ACC112 (cell line): ENCODE data around the gene MVP.
"Not testable (repeated sequence)": the region's sequence is repeated elsewhere in the genome, so short reads cannot be mapped to it uniquely, and the experiment has no call there.

Experiments used
- H2AFZ ChIP-seq: fragments of 200-600 bp; sonication (generic); one replicate; pipeline ENCODE4 v1.6.0; 2017; ENCODE audit warnings: antibody characterized with exemption, low read length; ENCODE audit not compliant: unreplicated experiment
- H3K27ac ChIP-seq: fragments of 200-600 bp; sonication (generic); 2 replicates; pipeline ENCODE4 v1.5.1; 2014; ENCODE audit warnings: low read depth, mild to moderate bottlenecking, antibody characterized with exemption, low read length, moderate library complexity
- H3K27me3 ChIP-seq: fragments of 200-600 bp; sonication (generic); 2 replicates; pipeline ENCODE4 v1.6.1; 2014; ENCODE audit warnings: mild to moderate bottlenecking, antibody characterized with exemption, low read length, moderate library complexity, mixed read lengths; ENCODE audit not compliant: insufficient read depth
- H3K36me3 ChIP-seq: fragments of 200-600 bp; sonication (generic); 2 replicates; pipeline ENCODE4 v1.6.1; 2016; ENCODE audit warnings: mild to moderate bottlenecking, antibody characterized with exemption, low read length, moderate library complexity, mixed read lengths; ENCODE audit not compliant: insufficient read depth
- H3K4me1 ChIP-seq: fragments of 200-600 bp; sonication (generic); one replicate; pipeline ENCODE4 v1.6.1; 2016; ENCODE audit warnings: low read length, mixed read lengths; ENCODE audit not compliant: insufficient read depth, unreplicated experiment, control insufficient read depth
- H3K4me3 ChIP-seq: fragments of 200-600 bp; sonication (generic); 2 replicates; pipeline ENCODE4 v1.5.1; 2014; ENCODE audit warnings: mild to moderate bottlenecking, low read depth, low read length
- H3K79me2 ChIP-seq: fragments of 200-600 bp; sonication (generic); one replicate; pipeline ENCODE4 v1.6.0; 2016; ENCODE audit warnings: low read length; ENCODE audit not compliant: control insufficient read depth, unreplicated experiment, insufficient read depth

Gene MVP

GRCh38 chr16:29818082-29818481 is 2.2 kb upstream of the MVP start:
- Histone ChIP-seq H3K27me3 (no peaks in the 10 kb centered on the region), H3K4me3 (peak overlapping the region; percentile 23; the same call in 1 of the 2 replicates), H3K36me3 (no peaks in the 10 kb centered on the region), H2AFZ (no peak overlapping the region), H3K27ac (no peak overlapping the region), H3K4me1 (peaks cover 39% of the 10 kb centered on the region), H3K79me2 (peaks cover 54% of the 10 kb centered on the region)

GRCh38 chr16:29819506-29819905 is 756 bp upstream of the MVP start:
- Histone ChIP-seq H2AFZ (no peak overlapping the region), H3K4me3 (peak overlapping the region; percentile 85), H3K27ac (no peak overlapping the region), H3K27me3 (no peaks in the 10 kb centered on the region), H3K4me1 (peaks cover 52% of the 10 kb centered on the region), H3K79me2 (peaks cover 64% of the 10 kb centered on the region), H3K36me3 (no peaks in the 10 kb centered on the region)

GRCh38 chr16:29820730-29821642 is 724 bp downstream of the MVP start:
- Histone ChIP-seq H3K36me3 (no peaks in the 10 kb centered on the region), H3K79me2 (peaks cover 75% of the 10 kb centered on the region), H3K4me1 (peaks cover 60% of the 10 kb centered on the region), H2AFZ (no peak overlapping the region), H3K27ac (peak overlapping the region; percentile 89), H3K27me3 (no peaks in the 10 kb centered on the region), H3K4me3 (peak overlapping the region; percentile 85)

DNA sequence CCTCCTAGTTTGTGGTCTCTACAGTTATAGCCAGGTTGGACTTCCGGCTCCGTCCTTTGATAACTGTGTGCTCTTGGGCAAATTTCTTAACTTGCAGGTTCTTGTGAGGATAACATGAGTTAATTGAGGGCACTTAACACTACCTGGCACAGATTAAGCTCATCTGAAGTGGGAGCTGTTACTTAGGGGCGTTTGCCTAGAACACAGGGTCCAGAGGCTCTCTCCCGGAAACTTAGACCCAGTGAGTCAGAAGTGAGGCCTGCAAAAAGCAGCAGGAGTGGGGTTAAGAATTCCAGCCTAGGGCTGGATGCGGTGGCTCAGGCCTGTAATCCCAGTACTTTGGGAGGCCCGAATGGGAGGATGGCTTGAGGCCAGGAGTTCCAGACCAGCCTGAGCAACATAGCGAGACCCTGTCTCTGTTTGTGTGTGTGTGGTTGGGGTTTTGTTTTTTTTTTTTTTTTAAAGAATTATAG is 1.4 kb downstream of the MVP start:
- no peaks in the 10 kb centered on the region for H3K27me3 ChIP-seq
- no peak overlapping the region for H2AFZ ChIP-seq
- H3K36me3 ChIP-seq = no peaks in the 10 kb centered on the region
- peak overlapping the region; percentile 85 for H3K4me3 ChIP-seq
- peaks cover 79% of the 10 kb centered on the region for H3K79me2 ChIP-seq
- peak overlapping the region; percentile 89 for H3K27ac ChIP-seq
- peaks cover 63% of the 10 kb centered on the region for H3K4me1 ChIP-seq

DNA sequence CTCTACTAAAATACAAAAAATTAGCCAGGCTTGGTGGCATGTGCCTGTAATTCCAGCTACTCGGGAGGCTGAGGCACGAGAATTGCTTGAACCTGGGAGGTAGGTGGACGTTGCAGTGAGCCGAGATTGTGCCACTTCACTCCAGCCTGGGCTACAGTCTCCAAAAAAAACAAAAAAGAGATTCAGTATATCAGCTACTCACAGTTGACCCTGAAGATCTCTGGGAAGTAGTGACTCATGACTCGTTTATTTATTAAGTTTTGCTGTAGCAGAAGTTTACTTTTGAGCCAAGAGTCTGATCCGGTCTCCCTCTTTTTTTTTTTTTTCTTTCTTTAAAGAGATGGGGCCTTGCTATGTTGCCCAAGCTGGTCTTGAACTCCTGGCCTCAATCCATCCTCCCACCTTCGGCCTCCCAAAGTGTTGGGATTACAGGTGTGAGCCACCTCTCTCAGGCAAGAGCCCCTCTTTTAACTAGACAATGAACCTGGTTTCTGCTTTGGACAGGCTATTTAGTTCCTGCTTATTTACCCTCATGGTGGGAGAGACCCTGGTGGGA is 4.4 kb downstream of the MVP start:
- Histone ChIP-seq H3K4me3 (peak overlapping the region; percentile 54), H3K79me2 (peaks cover 85% of the 10 kb centered on the region), H2AFZ (no peak overlapping the region), H3K27ac (peak overlapping the region; percentile 74), H3K4me1 (peaks cover 56% of the 10 kb centered on the region), H3K27me3 (no peaks in the 10 kb centered on the region), H3K36me3 (no peaks in the 10 kb centered on the region)

DNA sequence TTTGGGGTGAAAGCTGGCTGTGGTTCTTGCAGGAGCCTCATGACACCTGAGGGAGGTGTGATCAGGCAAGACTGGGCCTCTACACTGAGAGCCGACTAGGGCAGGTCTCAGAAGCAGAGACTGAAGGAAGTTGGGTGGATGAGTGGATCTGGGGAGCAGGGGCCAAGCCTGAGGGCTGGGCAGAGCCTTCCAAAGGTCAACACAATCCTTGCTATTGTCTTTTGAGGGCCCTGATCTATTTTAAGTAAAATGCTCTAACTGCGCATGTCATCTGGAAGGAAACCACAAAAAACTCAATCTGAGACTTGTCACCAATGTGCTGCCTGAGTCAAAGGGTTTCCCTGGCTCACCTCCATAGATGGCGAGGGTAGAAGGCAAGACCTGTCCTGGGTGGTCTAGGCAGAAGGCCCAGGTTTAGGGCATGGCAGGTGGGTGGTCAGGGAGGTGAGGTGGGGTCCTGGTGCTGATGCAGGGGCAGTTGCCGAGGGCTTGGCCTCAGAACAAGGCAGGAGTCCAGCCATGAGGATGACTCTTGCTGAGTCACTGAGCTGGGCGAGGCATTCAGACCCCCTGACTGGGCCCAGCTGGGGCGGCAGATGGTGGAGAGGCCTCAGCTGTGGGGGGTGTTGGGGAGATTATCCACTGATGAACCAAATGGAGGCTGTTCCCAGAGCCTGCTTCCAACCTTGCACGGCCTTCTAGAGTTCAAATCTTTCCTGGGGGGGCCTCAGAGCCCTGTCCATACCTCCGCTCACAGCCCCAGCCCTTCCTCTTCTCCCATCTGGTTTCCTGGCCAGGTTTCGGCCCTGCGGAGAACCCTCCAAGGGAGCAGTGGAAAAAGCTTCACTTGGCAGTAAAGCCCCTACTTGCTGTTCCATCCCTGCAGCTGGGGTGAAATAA is 5.1 kb downstream of the MVP start:
- H3K4me3 ChIP-seq = peak overlapping the region; percentile 54
- peaks cover 55% of the 10 kb centered on the region for H3K4me1 ChIP-seq
- no peaks in the 10 kb centered on the region for H3K36me3 ChIP-seq
- H3K27me3 ChIP-seq = no peaks in the 10 kb centered on the region
- peaks cover 84% of the 10 kb centered on the region for H3K79me2 ChIP-seq
- H3K27ac ChIP-seq = peak overlapping the region; percentile 74
- no peak overlapping the region for H2AFZ ChIP-seq

GRCh38 chr16:29826342-29826695 is 6.1 kb downstream of the MVP start:
- Histone ChIP-seq H3K36me3 (no peaks in the 10 kb centered on the region), H3K27me3 (no peaks in the 10 kb centered on the region), H3K4me3 (peak overlapping the region; percentile 54), H2AFZ (no peak overlapping the region), H3K27ac (peak overlapping the region; percentile 74), H3K4me1 (peaks cover 53% of the 10 kb centered on the region), H3K79me2 (peaks cover 81% of the 10 kb centered on the region)

- Histone ChIP-seq H3K79me2 (peaks cover 48% of the 10 kb centered on the region), H2AFZ (no peak overlapping the region), H3K27ac (no peak overlapping the region), H3K4me3 (no peak overlapping the region), H3K36me3 (peaks cover 11% of the 10 kb centered on the region; the same call in 1 of the 2 replicates), H3K4me1 (peaks cover 14% of the 10 kb centered on the region), H3K27me3 (no peaks in the 10 kb centered on the region)
Measured at GRCh38 chr16:29830774-29831173, 10.5 kb downstream of the MVP start.

DNA sequence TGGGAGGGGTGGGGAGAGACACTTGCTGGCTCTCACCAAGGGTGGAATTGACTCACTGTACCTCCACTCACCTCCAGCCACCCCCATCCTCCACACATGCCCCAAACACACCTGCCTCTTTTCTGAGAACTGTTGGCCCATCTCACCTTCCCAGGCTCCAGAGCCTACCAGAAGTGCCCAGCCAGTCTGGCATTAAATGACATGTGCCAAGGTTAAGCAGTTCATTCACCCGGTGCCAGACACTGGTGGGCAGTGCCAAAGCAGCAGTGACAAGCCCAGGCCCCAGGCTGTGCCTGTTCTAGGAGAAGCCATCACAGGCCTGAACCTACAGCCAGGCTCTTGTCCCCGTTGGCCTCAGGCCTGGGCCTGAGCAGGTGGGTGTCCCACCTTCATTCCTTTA is 11.2 kb downstream of the MVP start:
- peaks cover 42% of the 10 kb centered on the region for H3K79me2 ChIP-seq
- H3K27ac ChIP-seq = no peak overlapping the region
- H3K27me3 ChIP-seq = no peaks in the 10 kb centered on the region
- peaks cover 12% of the 10 kb centered on the region for H3K36me3 ChIP-seq
- H2AFZ ChIP-seq = no peak overlapping the region
- peaks cover 9% of the 10 kb centered on the region for H3K4me1 ChIP-seq
- H3K4me3 ChIP-seq = no peak overlapping the region

- H2AFZ ChIP-seq, H3K4me1 ChIP-seq, H3K27me3 ChIP-seq, H3K4me3 ChIP-seq, H3K27ac ChIP-seq: not testable (repeated sequence)
- Histone ChIP-seq H3K36me3 (peaks cover 20% of the 10 kb centered on the region), H3K79me2 (peaks cover 26% of the 10 kb centered on the region)
Measured at GRCh38 chr16:29833219-29833618, 13.0 kb downstream of the MVP start.
